HUES64 (cell line): ENCODE results near the gene SYT11. TPM values are rescaled to one million over a fixed set of nuclear protein-coding genes. Genes with fewer than 3 reads are reported as not detected.
"Not testable (repeated sequence)": the region's sequence is repeated elsewhere in the genome, so short reads cannot be mapped to it uniquely, and the experiment has no call there.

Source experiments
- H3K27ac ChIP-seq: 2 replicates; pipeline ENCODE4 v1.7.0; 2013; ENCODE audit warnings: low read depth, low read length, inconsistent platforms
- H3K27me3 ChIP-seq: 2 replicates; pipeline ENCODE4 v1.6.1; 2013; ENCODE audit warnings: mild to moderate bottlenecking, low read length; ENCODE audit not compliant: insufficient read depth
- H3K36me3 ChIP-seq: 2 replicates; pipeline ENCODE4 v1.6.1; 2013; ENCODE audit warnings: mild to moderate bottlenecking, low read length; ENCODE audit not compliant: insufficient read depth
- H3K4me1 ChIP-seq: 2 replicates; pipeline ENCODE4 v1.6.1; 2013; ENCODE audit warnings: mild to moderate bottlenecking, low read length, moderate library complexity; ENCODE audit not compliant: insufficient read depth
- H3K4me3 ChIP-seq: 2 replicates; pipeline ENCODE4 v1.5.1; 2013; ENCODE audit warnings: mild to moderate bottlenecking, low read length, moderate library complexity
- H3K9ac ChIP-seq: 2 replicates; pipeline ENCODE4 v1.6.1; 2013; ENCODE audit warnings: mild to moderate bottlenecking, low read depth, low read length
- H3K9me3 ChIP-seq: 2 replicates; pipeline ENCODE4 v1.6.1; 2013; ENCODE audit warnings: low read depth, low read length; ENCODE audit not compliant: insufficient read depth
- WGBS: fragments of 150-250, 120-280 bp; methylation state at CpG from one replicate; pipeline ENCODE4 v1.1.7; 2013; ENCODE audit warnings: missing lambda C conversion rate; 5-methylcytosine and 5-hydroxymethylcytosine counted together
- polyA plus RNA-seq, 2 experiments: library from polyadenylated mRNA; stranded (reverse); fragments of 50-300 nt; gene quantifications; one replicate each; pipeline ENCODE4 v1.2.3, GENCODE V29; 2013

The SYT11 gene, protein sequence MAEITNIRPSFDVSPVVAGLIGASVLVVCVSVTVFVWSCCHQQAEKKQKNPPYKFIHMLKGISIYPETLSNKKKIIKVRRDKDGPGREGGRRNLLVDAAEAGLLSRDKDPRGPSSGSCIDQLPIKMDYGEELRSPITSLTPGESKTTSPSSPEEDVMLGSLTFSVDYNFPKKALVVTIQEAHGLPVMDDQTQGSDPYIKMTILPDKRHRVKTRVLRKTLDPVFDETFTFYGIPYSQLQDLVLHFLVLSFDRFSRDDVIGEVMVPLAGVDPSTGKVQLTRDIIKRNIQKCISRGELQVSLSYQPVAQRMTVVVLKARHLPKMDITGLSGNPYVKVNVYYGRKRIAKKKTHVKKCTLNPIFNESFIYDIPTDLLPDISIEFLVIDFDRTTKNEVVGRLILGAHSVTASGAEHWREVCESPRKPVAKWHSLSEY
- 0.95 TPM for polyA plus RNA-seq (2013, experiment 1 of 2)
- 1.8 TPM for polyA plus RNA-seq (2013, experiment 2 of 2)

DNA sequence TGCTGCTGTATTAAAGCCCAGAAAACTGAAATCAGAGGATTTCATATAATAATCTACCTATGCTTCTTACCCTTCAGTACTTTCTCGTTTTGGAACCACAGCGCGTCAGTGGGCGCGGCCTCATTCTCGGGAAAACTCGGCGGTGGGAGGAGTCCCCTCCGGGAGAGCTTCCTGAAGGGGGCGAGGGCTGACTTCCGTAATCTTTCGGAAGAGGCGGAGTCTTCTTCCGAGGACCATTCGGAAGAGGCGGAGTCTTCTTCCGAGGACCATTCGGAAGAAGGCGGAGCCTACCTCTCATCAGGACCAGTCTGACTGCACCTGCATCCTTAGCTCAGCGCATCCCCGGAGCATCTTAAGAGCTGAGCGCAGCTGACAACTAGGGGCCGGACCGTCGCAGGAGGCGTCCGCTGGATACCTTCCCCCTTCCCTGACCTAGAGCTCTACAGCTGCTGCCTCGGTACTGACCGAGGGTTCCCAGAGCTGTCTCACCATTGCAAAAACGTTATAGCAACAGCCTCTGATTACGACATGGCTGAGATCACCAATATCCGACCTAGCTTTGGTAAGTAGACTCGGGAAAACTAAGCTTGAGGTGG, at the start of gene SYT11:
Gene SYT11 (plus strand): TSS at position 334 of the 596 bp plus-strand sequence. CDS start 195 bp downstream, at position 529.
- Histone ChIP-seq H3K36me3 (peaks cover 7% of the 10 kb centered on the region), H3K4me3 (peak within 1 kb of the TSS; percentile 50), H3K27ac (peak within 1 kb of the TSS; percentile 47; the same call in 1 of the 2 replicates), H3K9ac (no peak within 1 kb of the TSS), H3K9me3 (no peaks in the 10 kb centered on the region), H3K27me3 (peaks cover 6% of the 10 kb centered on the region; the same call in 1 of the 2 replicates), H3K4me1 (no peaks in the 10 kb centered on the region; the same call in 1 of the 2 replicates)
- 14% methylated on average over 33 of the region's 33 CpGs for WGBS

DNA sequence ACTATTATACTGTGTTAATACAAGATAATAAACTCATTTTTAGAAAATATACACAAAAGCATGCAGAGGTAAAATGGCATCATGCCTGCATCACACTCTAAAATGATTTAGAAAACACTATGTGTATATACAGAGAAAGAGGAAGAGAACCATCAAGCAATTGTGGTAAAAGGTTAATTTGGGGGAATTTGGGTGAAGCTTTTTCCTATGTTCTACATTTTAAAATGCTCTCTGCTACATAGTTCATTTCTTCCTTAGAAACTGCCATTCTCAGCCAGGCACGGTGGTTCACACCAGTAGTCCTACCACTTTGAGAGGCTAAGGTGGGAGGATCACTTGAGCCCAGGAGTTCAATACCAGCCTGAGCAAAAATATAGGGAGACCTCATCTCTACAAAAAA, 46.5 kb upstream of the SYT11 start:
- Histone ChIP-seq H3K4me3 (no peak overlapping the region), H3K36me3 (peaks cover 83% of the 10 kb centered on the region)
- 100% methylated on average over 1 of the region's 1 CpG for WGBS

DNA sequence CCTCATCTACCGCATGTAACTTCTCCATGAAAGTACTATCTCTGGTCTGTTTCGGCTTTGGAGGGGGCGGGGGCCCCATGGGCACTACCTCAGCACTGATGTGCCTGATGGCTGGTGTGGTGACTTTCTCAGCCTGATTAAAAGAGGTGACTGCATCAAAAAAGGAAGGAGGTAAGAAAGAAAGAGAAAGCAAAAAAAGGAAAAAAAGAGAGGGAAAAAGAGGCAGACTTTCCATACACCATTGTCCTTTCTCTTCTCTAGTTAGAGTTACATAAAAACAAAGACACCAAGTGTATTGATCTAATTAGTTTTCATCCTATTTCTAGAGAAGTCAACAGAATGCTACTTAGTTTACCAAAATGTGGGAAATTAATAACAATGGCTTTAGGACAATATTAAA, 45.7 kb upstream of the SYT11 start:
- H3K36me3 ChIP-seq = peaks cover 85% of the 10 kb centered on the region

More for the DNA sequence above, 46.5 kb upstream of the SYT11 start:
- Histone ChIP-seq H3K9me3 (no peaks in the 10 kb centered on the region), H3K27me3 (no peaks in the 10 kb centered on the region), H3K4me1 (peaks cover 5% of the 10 kb centered on the region; the same call in 1 of the 2 replicates), H3K27ac (no peak overlapping the region), H3K9ac (no peak overlapping the region)

DNA sequence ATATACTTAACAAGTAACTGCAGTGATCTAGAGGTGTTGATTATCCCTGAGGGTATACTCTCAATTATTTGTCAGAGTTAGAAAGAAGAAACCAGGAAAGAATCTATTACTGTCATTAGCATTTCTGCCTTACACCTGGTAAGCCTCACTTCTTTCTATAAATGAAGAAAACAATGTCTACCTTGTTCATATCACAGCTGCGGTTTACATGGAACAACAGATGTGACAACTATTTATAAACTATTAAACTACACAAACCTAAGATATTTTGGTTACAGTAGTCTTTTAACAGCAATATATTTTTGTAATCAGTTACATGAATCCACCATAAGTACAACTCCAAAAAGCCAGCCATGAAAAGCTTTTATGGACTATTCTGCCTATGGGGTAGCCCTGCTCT, 43.0 kb upstream of the SYT11 start:
- Histone ChIP-seq H3K27ac (no peak overlapping the region), H3K9me3 (no peaks in the 10 kb centered on the region), H3K4me3 (no peak overlapping the region), H3K9ac (no peak overlapping the region), H3K4me1 (peaks cover 5% of the 10 kb centered on the region; the same call in 1 of the 2 replicates), H3K36me3 (peaks cover 94% of the 10 kb centered on the region), H3K27me3 (no peaks in the 10 kb centered on the region)
- 100% methylated on average over 1 of the region's 1 CpG for WGBS

More for the DNA sequence above, 45.7 kb upstream of the SYT11 start:
- Histone ChIP-seq H3K4me3 (no peak overlapping the region), H3K27me3 (no peaks in the 10 kb centered on the region), H3K27ac (no peak overlapping the region), H3K4me1 (peaks cover 5% of the 10 kb centered on the region; the same call in 1 of the 2 replicates), H3K9ac (no peak overlapping the region), H3K9me3 (no peaks in the 10 kb centered on the region)
- WGBS = 96% methylated on average over 3 of the region's 3 CpGs

DNA sequence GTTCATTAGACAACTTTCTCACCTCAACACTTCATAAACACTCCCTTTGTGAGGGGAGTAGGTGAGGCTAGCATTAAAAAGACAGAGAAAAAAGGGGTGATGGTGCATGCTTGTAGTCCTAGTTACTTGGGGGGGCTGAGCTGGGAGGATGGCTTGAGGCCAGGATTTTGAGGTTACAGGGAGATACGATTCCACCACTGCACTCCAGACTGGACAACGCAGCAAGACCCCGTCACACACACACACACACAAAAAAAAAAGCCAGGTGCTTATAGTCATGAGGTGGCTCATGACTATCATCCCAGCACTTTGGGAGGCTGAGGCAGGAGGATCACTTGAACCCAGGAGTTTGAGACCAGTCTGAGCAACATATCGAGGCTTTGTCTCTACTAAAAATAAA, 31.9 kb upstream of the SYT11 start:
- H3K4me3 ChIP-seq = no peak overlapping the region
- 100% methylated on average over 4 of the region's 4 CpGs for WGBS

DNA sequence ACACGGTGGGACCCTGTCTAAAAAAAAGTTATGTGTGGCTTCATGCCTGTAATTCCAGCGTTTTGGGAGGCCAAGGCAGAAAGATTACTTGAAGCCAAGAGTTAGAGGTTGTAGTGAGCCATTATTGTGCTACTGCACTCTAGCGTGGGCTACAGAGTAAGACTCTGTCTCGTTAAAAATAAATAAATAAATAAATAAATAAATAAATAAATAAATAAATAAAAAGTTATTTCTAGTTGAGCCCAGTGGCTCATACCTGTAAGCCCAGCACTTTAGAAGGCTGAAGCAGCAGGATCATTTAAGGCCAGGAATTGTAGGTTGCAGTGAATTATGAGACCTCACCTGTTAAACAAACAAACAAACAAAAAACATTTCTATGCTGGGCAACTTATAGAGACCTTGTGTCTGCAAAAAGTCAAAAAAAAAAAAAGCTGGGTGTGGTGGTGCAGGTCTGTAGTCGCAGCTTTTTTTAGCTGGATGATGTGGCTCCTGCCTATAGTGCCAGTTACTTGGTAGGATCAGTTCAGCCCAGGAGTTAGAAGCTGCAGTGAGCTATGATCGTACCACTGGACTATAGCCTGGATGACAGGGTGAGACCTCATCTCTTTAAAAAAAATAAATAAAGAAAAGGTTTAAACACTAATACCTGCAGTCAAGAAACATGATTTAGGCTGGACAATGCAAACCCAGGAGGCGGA, 27.9 kb upstream of the SYT11 start:
- WGBS = 97% methylated on average over 5 of the region's 7 CpGs
- H3K27me3 ChIP-seq = no peaks in the 10 kb centered on the region
- no peak overlapping the region for H3K4me3 ChIP-seq
- peaks cover 28% of the 10 kb centered on the region for H3K36me3 ChIP-seq
- no peaks in the 10 kb centered on the region for H3K4me1 ChIP-seq
- no peak overlapping the region for H3K27ac ChIP-seq
- no peak overlapping the region for H3K9ac ChIP-seq
- no peaks in the 10 kb centered on the region for H3K9me3 ChIP-seq

More for the DNA sequence above, 31.9 kb upstream of the SYT11 start:
- peaks cover 44% of the 10 kb centered on the region for H3K36me3 ChIP-seq
- H3K4me1 ChIP-seq = no peaks in the 10 kb centered on the region
- no peaks in the 10 kb centered on the region for H3K9me3 ChIP-seq
- H3K27ac ChIP-seq = no peak overlapping the region
- H3K9ac ChIP-seq = no peak overlapping the region
- no peaks in the 10 kb centered on the region for H3K27me3 ChIP-seq

DNA sequence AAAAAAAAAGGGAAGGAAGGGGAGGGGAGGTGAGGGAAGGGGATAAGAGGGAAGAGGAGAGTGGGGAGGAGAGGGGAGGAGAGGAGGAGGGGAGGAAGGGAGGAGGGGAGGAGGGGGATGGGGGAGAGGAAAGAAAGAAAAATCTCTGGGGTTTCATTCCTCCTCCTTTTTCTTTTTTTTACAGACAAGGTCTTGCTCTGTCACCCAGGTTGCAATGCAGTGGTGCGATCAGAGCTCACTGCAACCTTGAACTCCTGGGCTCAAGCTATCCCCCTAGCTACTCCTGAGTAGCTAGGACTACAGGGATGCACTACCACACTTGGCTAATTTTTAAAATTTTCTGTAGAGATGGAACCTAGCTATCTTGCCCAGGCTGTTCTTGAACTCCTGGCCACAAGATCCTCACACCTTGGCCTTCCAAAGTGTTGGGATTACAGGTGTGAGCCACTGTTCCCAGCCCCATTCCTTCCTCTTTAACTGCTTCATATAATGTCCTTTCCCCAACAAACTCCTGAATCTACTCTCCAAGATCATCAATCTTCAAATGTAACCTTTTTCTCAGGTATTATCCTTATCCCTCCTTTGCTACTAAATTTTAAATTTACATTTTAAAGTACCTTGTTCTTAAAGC, 25.6 kb upstream of the SYT11 start:
- H3K9me3 ChIP-seq = no peaks in the 10 kb centered on the region
- H3K4me3 ChIP-seq = no peak overlapping the region
- H3K27me3 ChIP-seq = no peaks in the 10 kb centered on the region
- peaks cover 19% of the 10 kb centered on the region; the same call in 1 of the 2 replicates for H3K36me3 ChIP-seq
- no peaks in the 10 kb centered on the region for H3K4me1 ChIP-seq
- no peak overlapping the region for H3K9ac ChIP-seq
- 96% methylated on average over 1 of the region's 1 CpG for WGBS
- H3K27ac ChIP-seq = peak overlapping the region; percentile 85; the same call in 1 of the 2 replicates

DNA sequence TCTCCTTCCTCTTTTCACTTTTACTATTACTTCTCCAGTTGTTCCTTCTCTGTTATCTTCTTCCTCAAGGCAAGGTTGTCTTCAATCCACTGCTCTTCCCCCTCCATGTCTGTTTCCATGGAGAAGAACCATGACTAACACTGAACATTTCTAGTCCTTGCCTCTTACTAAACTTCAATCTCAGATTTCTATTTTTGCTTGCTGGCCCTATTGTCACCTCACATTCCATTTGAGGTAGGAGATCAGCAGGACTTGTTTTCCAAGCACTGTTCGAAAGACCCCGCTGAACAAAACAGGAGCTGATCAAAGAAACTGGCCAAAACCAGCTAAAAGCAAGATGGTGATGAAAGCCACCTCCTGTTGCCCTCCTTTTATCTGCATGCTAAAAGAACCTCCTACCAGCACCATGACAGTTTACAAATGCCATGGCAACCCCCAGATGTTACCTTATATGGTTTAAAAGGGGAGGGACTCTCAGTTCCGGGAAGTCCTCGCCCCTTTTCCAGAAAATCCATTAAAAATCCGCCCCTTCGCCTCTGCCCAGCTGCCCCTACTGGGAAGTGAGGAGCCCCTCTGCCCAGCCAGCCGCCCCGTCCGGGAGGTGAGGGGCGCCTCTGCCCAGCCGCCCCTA, 25.0 kb upstream of the SYT11 start:
- H3K27me3 ChIP-seq = no peaks in the 10 kb centered on the region
- H3K9ac ChIP-seq = no peak overlapping the region
- 88% methylated on average over 11 of the region's 11 CpGs for WGBS
- peak overlapping the region; percentile 85 for H3K27ac ChIP-seq
- peaks cover 22% of the 10 kb centered on the region; the same call in 1 of the 2 replicates for H3K36me3 ChIP-seq
- H3K4me1 ChIP-seq = no peaks in the 10 kb centered on the region
- no peaks in the 10 kb centered on the region for H3K9me3 ChIP-seq
- H3K4me3 ChIP-seq = no peak overlapping the region

DNA sequence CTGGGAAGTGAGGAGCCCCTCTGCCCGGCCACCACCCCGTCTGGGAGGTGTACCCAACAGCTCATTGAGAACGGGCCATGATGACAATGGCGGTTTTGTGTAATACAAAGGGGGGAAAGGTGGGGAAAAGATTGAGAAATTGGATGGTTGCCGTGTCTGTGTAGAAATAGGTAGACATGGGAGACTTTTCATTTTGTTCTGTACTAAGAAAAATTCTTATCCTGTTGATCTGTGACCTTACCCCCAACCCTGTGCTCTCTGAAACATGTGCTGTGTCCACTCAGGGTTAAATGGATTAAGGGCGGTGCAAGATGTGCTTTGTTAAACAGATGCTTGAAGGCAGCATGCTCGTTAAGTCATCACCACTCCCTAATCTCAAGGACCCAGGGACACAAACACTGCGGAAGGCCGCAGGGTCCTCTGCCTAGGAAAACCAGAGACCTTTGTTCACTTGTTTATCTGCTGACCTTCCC, 24.4 kb upstream of the SYT11 start:
- WGBS = 97% methylated on average over 8 of the region's 9 CpGs
- peak overlapping the region; percentile 55; the same call in 1 of the 2 replicates for H3K27ac ChIP-seq
- H3K36me3 ChIP-seq = peaks cover 20% of the 10 kb centered on the region; the same call in 1 of the 2 replicates
- not testable (repeated sequence) for H3K4me3 ChIP-seq, H3K9ac ChIP-seq, H3K27me3 ChIP-seq, H3K4me1 ChIP-seq, H3K9me3 ChIP-seq

DNA sequence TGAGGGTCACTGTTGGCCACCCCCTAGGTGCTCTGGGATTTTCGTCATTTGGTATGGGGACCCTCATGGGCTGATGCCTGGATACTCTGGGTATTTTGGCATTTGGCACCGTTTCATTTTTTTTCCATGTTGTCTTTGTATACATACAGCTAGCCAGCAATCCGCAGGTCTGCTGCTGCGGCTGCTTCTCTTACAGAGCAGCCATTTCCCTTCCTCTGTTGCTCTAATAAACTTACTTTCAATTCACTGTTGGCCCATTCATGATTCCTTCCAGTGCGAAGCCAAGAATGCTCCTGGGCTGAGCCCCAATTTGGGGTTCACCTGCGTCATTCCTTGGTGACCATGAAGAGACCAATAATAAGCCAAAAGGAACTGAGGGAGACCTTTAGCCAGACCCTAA, 23.8 kb upstream of the SYT11 start:
- WGBS = 93% methylated on average over 6 of the region's 6 CpGs
- Histone ChIP-seq H3K27me3 (no peaks in the 10 kb centered on the region), H3K36me3 (peaks cover 20% of the 10 kb centered on the region; the same call in 1 of the 2 replicates), H3K27ac (peak overlapping the region; percentile 41; the same call in 1 of the 2 replicates), H3K4me1 (no peaks in the 10 kb centered on the region), H3K4me3 (no peak overlapping the region), H3K9ac (no peak overlapping the region), H3K9me3 (no peaks in the 10 kb centered on the region)
